ENCODE results near the gene EAF2.

DNA sequence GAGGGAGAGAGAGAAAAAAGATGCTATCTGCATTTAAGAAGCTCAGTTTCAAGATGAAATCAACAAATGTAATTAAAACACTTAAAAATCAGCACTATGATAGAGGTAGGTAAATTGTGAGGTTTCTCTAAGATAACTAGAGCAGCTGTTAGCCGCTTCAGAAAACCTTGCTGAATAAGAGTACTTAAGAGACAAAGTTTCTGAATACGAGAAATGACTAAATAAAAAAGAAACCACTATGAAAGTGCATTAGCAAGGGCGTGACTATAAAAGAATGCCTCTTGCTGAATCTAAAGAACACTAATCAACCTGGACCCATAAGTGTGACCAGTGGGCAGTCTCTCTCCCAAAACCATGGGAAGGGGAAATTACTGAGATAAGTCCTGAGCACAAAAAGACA, 41.9 kb upstream of the EAF2 start:
- TF ChIP-seq POLR2A (IDR thresholded peaks at IDR 0.05) (no peak), CTCF (IDR thresholded peaks at IDR 0.05) (no peak), EP300 (IDR thresholded peaks at IDR 0.05) (no peak)

All from stomach (tissue), 4 donors.